ENCODE measurements around the gene PRDM15. TPM values are rescaled to one million over a fixed set of nuclear protein-coding genes. Genes with fewer than 3 reads are reported as not detected.

Gene PRDM15
- total RNA-seq, 2 experiments from 2014 or later, result 19.7 to 30.2 TPM

GRCh38 chr21:41900401-41900800, 21.3 kb upstream of the PRDM15 start:
- no TSS peak for BruUV-seq (replicated peaks)
- Histone ChIP-seq H4K20me1 (ENCODE audit: insufficient read depth, low read length) (no peaks in the 10 kb centered on the region), H3K79me2 (ENCODE audit: insufficient read depth, low read depth, low read length) (no peaks in the 10 kb centered on the region), H3K9me3 (ENCODE audit: low read length) (no peaks in the 10 kb centered on the region), H3K36me3 (ENCODE audit: insufficient read depth, low read length) (no peaks in the 10 kb centered on the region), H3K9me2 (ENCODE audit: insufficient read depth, low read length) (no peaks in the 10 kb centered on the region), H3K27ac (ENCODE audit: low read depth, low read length, poor library complexity, severe bottlenecking) (no peak overlapping the region), H2AFZ (ENCODE audit: low read length) (no peak overlapping the region), H3K4me3 (ENCODE audit: low read depth, low read length, poor library complexity, severe bottlenecking) (no peak overlapping the region), H3K4me2 (ENCODE audit: low read length) (no peak overlapping the region), H3K4me1 (ENCODE audit: insufficient read depth, low read length, poor library complexity, severe bottlenecking) (peaks cover 7% of the 10 kb centered on the region)
- ChIA-PET CTCF (ENCODE audit: unreplicated experiment) (no interaction called here), POLR2A (interaction anchor here (0.6 kb wide), 1 partner anchor 12 kb away, joined by 4 read pairs; no protein-coding TSS in a partner anchor)
- intact Hi-C loops (cut with micrococcal nuclease; ENCODE audit: unreplicated experiment), result no loop called here
- TF ChIP-seq EZH2phosphoT487 (IDR thresholded peaks at IDR 0.05; ENCODE audit: borderline replicate concordance, low read depth, low read length) (no peak), CTCF (conservative IDR thresholded peaks at IDR 0.05; ENCODE audit: low read length) (no peak)
- no peak for DNase-seq (ENCODE audit: low spot score)

- Histone ChIP-seq H3K9me3 (ENCODE audit: low read length) (no peaks in the 10 kb centered on the region), H2AFZ (ENCODE audit: low read length) (no peak overlapping the region), H3K27ac (ENCODE audit: low read depth, low read length, poor library complexity, severe bottlenecking) (no peak overlapping the region), H4K20me1 (ENCODE audit: insufficient read depth, low read length) (no peaks in the 10 kb centered on the region), H3K4me3 (ENCODE audit: low read depth, low read length, poor library complexity, severe bottlenecking) (no peak overlapping the region), H3K9me2 (ENCODE audit: insufficient read depth, low read length) (no peaks in the 10 kb centered on the region), H3K79me2 (ENCODE audit: insufficient read depth, low read depth, low read length) (no peaks in the 10 kb centered on the region), H3K4me1 (ENCODE audit: insufficient read depth, low read length, poor library complexity, severe bottlenecking) (peaks cover 9% of the 10 kb centered on the region), H3K36me3 (ENCODE audit: insufficient read depth, low read length) (no peaks in the 10 kb centered on the region), H3K4me2 (ENCODE audit: low read length) (no peak overlapping the region)
- CTCF ChIA-PET (ENCODE audit: unreplicated experiment), result no interaction called here
- BruUV-seq (replicated peaks), result no TSS peak
- TF ChIP-seq EZH2phosphoT487 (IDR thresholded peaks at IDR 0.05; ENCODE audit: borderline replicate concordance, low read depth, low read length) (no peak), CTCF (conservative IDR thresholded peaks at IDR 0.05; ENCODE audit: low read length) (no peak)
- intact Hi-C loops (cut with micrococcal nuclease; ENCODE audit: unreplicated experiment), result no loop called here
- no peak for DNase-seq (ENCODE audit: low spot score)
- POLR2A ChIA-PET, result no interaction called here
These were observed 20.5 kb upstream of the PRDM15 start for GRCh38 chr21:41899426-41900202.

GRCh38 chr21:41898998-41899397, 19.9 kb upstream of the PRDM15 start:
- H3K79me2 ChIP-seq (ENCODE audit: insufficient read depth, low read depth, low read length), result no peaks in the 10 kb centered on the region
- DNase-seq (ENCODE audit: low spot score), result no peak
- ChIA-PET CTCF (ENCODE audit: unreplicated experiment) (no interaction called here), POLR2A (interaction anchor here (0.5 kb wide), 1 partner anchor 12 kb away, joined by 3 read pairs; no protein-coding TSS in a partner anchor)
- intact Hi-C loops (cut with micrococcal nuclease; ENCODE audit: unreplicated experiment), result no loop called here
- no peaks in the 10 kb centered on the region for H3K9me3 ChIP-seq (ENCODE audit: low read length)
- no peaks in the 10 kb centered on the region for H3K9me2 ChIP-seq (ENCODE audit: insufficient read depth, low read length)
- BruUV-seq (replicated peaks), result no TSS peak
- no peaks in the 10 kb centered on the region for H4K20me1 ChIP-seq (ENCODE audit: insufficient read depth, low read length)
- TF ChIP-seq CTCF (conservative IDR thresholded peaks at IDR 0.05; ENCODE audit: low read length), result no peak
- TF ChIP-seq EZH2phosphoT487 (IDR thresholded peaks at IDR 0.05; ENCODE audit: borderline replicate concordance, low read depth, low read length), result no peak
- no peak overlapping the region for H2AFZ ChIP-seq (ENCODE audit: low read length)
- H3K4me3 ChIP-seq (ENCODE audit: low read depth, low read length, poor library complexity, severe bottlenecking), result no peak overlapping the region
- H3K36me3 ChIP-seq (ENCODE audit: insufficient read depth, low read length), result no peaks in the 10 kb centered on the region
- H3K4me1 ChIP-seq (ENCODE audit: insufficient read depth, low read length, poor library complexity, severe bottlenecking), result peaks cover 12% of the 10 kb centered on the region
- no peak overlapping the region for H3K27ac ChIP-seq (ENCODE audit: low read depth, low read length, poor library complexity, severe bottlenecking)
- no peak overlapping the region for H3K4me2 ChIP-seq (ENCODE audit: low read length)
